Measurements from ENCODE around the gene CAPN1. TPM values are rescaled to one million over a fixed set of nuclear protein-coding genes. Genes with fewer than 3 reads are reported as not detected.

Gene CAPN1
- total RNA-seq, result 184 and 242 TPM in 2 replicates

DNA sequence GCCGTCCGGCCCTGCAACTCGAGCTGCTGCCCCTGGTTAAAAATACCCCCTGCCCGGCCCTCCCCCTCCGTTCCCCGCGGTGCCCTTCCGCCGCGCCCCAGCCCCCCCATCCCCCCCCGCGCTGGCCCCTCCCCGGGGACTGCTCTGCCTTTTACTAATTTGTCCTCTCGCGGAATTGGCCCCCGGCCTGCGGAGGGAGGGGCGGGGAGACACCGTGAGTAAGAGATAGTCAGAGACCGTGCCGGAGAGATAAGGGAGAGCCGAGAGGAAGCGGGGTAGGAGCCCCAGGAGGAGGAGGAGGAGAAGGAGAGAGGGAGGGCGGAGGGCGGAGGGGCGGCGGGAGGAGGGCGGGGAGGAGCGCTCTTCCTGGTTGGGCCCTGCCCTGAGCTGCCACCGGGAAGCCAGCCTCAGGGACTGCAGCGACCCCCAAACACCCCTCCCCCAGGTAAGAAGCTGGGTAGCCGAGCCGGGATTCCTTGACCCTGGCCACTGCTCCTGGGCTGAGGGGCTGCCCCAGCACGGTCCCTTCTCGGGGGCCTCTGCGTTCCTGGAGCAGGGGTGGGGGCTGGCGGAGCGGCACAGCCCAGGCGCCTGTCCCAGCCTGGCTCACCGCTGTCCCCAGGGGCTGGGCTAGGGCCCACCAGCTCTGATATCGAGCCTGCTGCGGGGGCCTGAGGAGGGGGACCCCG is at the start of gene CAPN1:
TSS of gene CAPN1 (plus strand) at position 360 of the 689 bp plus-strand sequence. CDS start 774 bp downstream, outside the sequence.

DNA sequence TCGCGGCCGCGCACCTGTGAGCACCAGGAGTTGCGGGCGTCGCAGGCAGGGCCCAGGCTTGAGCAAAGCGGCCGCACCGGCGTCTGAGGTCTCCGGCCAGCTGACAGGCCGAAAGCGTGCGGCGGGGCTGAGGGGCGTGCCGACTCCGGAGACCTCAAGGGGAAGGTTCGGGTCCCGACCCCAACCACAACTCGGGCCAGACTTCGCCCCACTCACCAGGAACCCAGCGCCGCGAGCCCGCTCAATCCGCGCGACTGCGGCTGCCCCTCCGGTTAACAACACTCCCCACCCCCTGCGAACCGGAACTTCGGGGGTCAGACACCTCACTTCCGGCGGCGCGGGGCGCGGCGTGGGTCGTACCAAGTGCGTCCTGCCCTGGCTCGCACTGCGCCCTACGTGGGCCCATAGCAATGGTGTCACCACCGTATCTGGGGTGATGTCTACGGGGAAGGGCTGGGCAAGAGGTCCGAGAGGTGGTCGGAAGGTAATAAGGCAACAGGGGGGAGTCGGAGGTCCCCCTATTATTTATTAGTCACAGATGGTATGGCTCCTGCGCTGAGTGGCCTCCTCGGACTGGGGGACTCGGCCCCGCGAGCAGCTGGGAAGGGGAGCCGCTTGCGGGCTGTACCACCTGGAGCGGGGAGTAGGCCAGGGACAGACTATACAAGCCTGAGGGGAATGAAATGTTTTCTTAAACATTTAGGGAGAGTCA is 47.3 kb upstream of the CAPN1 start, which contains the start of gene SYVN1:
TSS of gene SYVN1 (minus strand) at position 280 of the 712 bp plus-strand sequence. CDS start 918 bp downstream, outside the sequence.

DNA sequence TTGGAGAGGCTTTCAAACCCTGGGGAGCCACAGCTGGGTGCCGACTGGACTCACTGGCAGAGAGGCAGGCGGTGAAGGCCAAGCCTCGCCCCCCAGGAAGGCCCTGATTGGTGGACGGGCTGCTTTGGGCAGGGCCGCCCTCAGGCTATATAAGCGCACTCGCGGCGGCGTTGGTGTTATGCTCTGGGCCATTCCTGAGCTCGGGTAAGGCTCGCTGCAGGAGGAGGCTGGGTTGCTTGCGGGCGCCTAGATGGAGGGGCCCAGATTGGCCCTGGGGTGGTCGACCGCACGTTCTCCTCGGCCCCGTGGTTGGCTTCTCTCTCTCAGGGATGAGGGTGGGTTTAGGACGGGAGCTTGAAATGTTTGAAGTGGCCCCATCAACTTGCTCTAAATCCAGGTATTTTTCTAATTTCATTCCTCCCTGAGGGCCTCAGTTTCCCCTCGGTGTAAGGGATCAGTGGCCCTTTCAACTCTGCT is 11.6 kb upstream of the CAPN1 start, which contains the start of gene SPDYC:
TSS of gene SPDYC (plus strand) at position 176 of the 477 bp plus-strand sequence. CDS start 1,125 bp downstream, outside the sequence.

Small RNAs within 50 kb of the gene (small RNA-seq; reads per million reads assigned to genes)
- gene HIGD1AP10 (ENCODE audit: low replicate concordance), result not detected
- not detected for gene PDCL2P2 (ENCODE audit: low replicate concordance)
- 23.1 reads per million, percentile 97 among the genes with 10 or more reads in this experiment for gene RNU2-23P (ENCODE audit: low replicate concordance)

Other genes starting within 250 kb of the CAPN1 start
- not detected in 2 replicates for gene GPHA2, start 246.0 kb upstream of the CAPN1 start, total RNA-seq
- not detected in 2 replicates for gene MAJIN, start 209.8 kb upstream of the CAPN1 start, total RNA-seq
- 1.8 and 2.6 TPM in 2 replicates for gene BATF2, start 185.0 kb upstream of the CAPN1 start, total RNA-seq
- gene ARL2, start 167.8 kb upstream of the CAPN1 start, total RNA-seq, result 61.0 and 80.1 TPM in 2 replicates
- gene SNX15, start 154.5 kb upstream of the CAPN1 start, total RNA-seq, result 13.8 and 18.3 TPM in 2 replicates
- gene SAC3D1, start 140.7 kb upstream of the CAPN1 start, total RNA-seq, result 6.3 and 19.3 TPM in 2 replicates
- 6.8 and 11.0 TPM in 2 replicates for gene NAALADL1, start 123.4 kb upstream of the CAPN1 start, total RNA-seq
- 1.1 and 32.4 TPM in 2 replicates for gene CDCA5, start 97.9 kb upstream of the CAPN1 start, total RNA-seq
- gene ZFPL1, start 97.7 kb upstream of the CAPN1 start, total RNA-seq, result 46.5 and 68.5 TPM in 2 replicates
- gene VPS51, start 85.7 kb upstream of the CAPN1 start, total RNA-seq, result 186 and 248 TPM in 2 replicates
- gene TM7SF2, start 70.1 kb upstream of the CAPN1 start, total RNA-seq, result 13.3 and 65.0 TPM in 2 replicates
- 15.8 and 22.5 TPM in 2 replicates for gene ZNHIT2, start 64.2 kb upstream of the CAPN1 start, total RNA-seq
- gene FAU, start 59.8 kb upstream of the CAPN1 start, total RNA-seq, result 107 and 347 TPM in 2 replicates
- 53.4 and 89.2 TPM in 2 replicates for gene MRPL49, start 59.6 kb upstream of the CAPN1 start, total RNA-seq
- 31.1 and 197 TPM in 2 replicates for gene SYVN1, start 47.4 kb upstream of the CAPN1 start, total RNA-seq
- not detected in 2 replicates for gene SPDYC, start 11.7 kb upstream of the CAPN1 start, total RNA-seq
- gene POLA2, start 80.0 kb downstream of the CAPN1 start, total RNA-seq, result 2.6 and 28.2 TPM in 2 replicates
- gene CDC42EP2, start 132.9 kb downstream of the CAPN1 start, total RNA-seq, result 48.4 and 56.9 TPM in 2 replicates
- gene DPF2, start 151.9 kb downstream of the CAPN1 start, total RNA-seq, result 49.8 and 57.8 TPM in 2 replicates
- gene TIGD3, start 172.8 kb downstream of the CAPN1 start, total RNA-seq, result 0.22 TPM in 1 of 2 replicates, not detected in the other
- 1.1 and 2.0 TPM in 2 replicates for gene SLC25A45, start 200.7 kb downstream of the CAPN1 start, total RNA-seq
- gene FRMD8, start 204.7 kb downstream of the CAPN1 start, total RNA-seq, result 51.4 and 72.6 TPM in 2 replicates
- 307 and 308 TPM in 2 replicates for gene NEAT1, start 240.9 kb downstream of the CAPN1 start, total RNA-seq